Stimulated activated naive CD8-positive, alpha-beta T cell treated with anti-CD3 and anti-CD28 coated beads, Interleukin-15, Interleukin-2, amounts not matched to agents 100 ng/mL and 50 ng/mL, for 24 hours (primary cell): ENCODE results near the gene PCGF6.

Experiments used
- H3K27ac Mint-ChIP-seq: one replicate; pipeline ENCODE4 v1.8.0; 2021; ENCODE audit warnings: mild to moderate bottlenecking, mixed read lengths
- H3K27me3 Mint-ChIP-seq: one replicate; pipeline ENCODE4 v1.8.0; 2021; ENCODE audit warnings: mixed read lengths
- H3K36me3 Mint-ChIP-seq: one replicate; pipeline ENCODE4 v1.8.0; 2021; ENCODE audit warnings: low read depth, mixed read lengths
- H3K4me1 Mint-ChIP-seq: one replicate; pipeline ENCODE4 v1.8.0; 2021; ENCODE audit warnings: low read depth, mixed read lengths
- H3K4me3 Mint-ChIP-seq: one replicate; pipeline ENCODE4 v1.8.0; 2021; ENCODE audit warnings: mild to moderate bottlenecking, mixed read lengths
- H3K9me3 Mint-ChIP-seq: one replicate; pipeline ENCODE4 v1.8.0; 2021; ENCODE audit warnings: mixed read lengths

The PCGF6 gene

DNA sequence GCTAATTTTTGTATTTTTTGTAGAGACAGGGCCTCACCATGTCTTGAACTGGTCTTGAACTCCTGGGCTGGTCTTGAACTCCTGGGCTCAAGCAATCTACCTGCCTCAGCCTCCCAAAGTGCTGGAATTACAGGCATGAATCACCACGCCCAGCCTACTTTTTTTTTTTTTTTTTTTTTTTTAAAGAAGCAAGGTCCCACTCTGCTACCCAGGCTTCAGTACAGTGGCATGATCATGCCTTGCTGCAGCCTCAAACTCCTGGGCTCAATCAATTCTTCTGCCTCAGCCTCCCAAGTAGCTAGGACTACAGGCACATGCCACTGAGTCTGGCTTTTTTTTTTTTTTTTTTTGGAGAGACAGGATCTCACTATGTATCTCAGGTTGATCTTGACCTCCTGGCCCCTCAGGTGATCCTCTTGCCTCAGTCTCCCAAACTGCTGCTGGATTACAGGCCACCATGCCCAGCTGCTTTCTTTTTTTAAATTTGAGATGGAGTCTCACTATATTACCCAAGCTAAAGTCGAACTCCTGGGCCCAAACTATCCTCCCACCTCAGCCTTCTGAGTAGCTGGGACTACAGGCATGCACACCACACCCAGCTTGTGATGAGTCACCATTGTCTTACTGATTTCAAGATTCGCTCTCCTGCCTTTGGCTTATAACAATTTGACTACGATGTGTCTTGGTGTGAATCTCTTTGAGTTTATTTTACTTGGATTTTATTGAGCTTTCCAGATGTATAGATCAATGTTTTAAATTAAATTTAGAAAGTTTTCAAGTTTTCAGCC lies 96.2 kb downstream of the PCGF6 start:
- Mint-ChIP-seq H3K27me3 (peaks cover 10% of the 10 kb centered on the region), H3K4me1 (no peaks in the 10 kb centered on the region), H3K36me3 (no peaks in the 10 kb centered on the region), H3K9me3 (peaks cover 7% of the 10 kb centered on the region), H3K27ac (no peak overlapping the region), H3K4me3 (no peak overlapping the region)

DNA sequence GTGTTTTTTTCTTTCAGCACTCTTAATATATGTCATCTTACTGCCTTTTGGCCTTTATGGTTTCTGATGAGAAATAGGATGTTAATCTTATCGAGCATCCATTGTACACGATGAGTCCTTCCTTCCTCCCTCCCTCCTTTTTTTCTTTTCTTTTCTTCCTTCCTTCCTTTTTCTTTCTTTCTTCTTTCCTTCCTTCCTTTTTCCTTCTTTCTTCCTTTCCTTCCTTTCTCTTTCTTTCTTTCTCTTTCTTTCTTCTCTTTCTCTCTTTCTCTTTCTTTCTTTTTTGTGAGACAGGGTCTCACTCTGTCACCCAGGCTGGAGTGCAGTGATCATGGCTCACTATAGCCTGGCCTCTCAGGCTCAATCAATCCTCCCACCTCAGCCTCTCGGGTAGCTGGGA lies 96.8 kb downstream of the PCGF6 start:
- peaks cover 4% of the 10 kb centered on the region for H3K9me3 Mint-ChIP-seq
- H3K27ac Mint-ChIP-seq, result no peak overlapping the region
- H3K36me3 Mint-ChIP-seq, result no peaks in the 10 kb centered on the region
- no peak overlapping the region for H3K4me3 Mint-ChIP-seq
- peaks cover 8% of the 10 kb centered on the region for H3K27me3 Mint-ChIP-seq
- H3K4me1 Mint-ChIP-seq, result no peaks in the 10 kb centered on the region
